ENCODE results near the gene AMZ2. TPM values are rescaled to one million over a fixed set of nuclear protein-coding genes. Genes with fewer than 3 reads are reported as not detected.

AMZ2 gene
- total RNA-seq, 4 donors from 2014 or later, result 35.8 to 47.1 (median 41.5) TPM

DNA sequence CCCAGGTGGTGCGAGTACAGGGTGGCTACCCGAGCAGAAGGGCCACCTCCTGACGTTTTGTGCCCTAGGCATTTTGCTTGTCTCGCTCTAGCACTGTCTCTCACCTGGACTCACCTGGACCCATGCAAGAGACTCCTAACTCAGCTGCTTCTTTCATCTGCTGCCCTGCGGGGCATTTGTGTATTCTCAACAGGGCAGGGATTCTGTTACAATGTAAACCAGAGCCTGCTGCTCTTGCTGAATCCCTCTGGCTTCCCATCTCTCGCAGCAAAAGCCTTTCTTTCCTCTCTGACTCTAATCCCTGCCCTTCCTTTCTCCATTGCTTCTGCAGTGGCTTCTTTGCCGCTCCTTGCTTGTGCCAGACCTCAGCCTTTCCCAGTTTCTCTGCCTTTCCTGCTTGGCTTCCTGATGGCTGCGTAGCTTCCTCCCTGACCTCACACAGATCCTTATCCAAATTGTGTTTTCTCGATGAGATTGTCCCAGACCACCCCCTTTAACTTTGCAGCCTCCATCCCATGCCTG lies 53.7 kb downstream of the AMZ2 start:
- no peaks in the 10 kb centered on the region for H3K36me3 ChIP-seq
- no peaks in the 10 kb centered on the region for H3K27me3 ChIP-seq
- H3K9me3 ChIP-seq, result no peaks in the 10 kb centered on the region
- DNase-seq (ENCODE audit: low spot score in 2 of 2), result no peak
- H3K27ac ChIP-seq, result no peak overlapping the region
- peaks cover 17% of the 10 kb centered on the region for H3K4me1 ChIP-seq
- H3K4me3 ChIP-seq, result no peak overlapping the region
- TF ChIP-seq POLR2AphosphoS5 (IDR thresholded peaks at IDR 0.05) (no peak), POLR2A (IDR thresholded peaks at IDR 0.05) (no peak), EP300 (IDR thresholded peaks at IDR 0.05) (no peak)
- TF ChIP-seq, protein P1, sequence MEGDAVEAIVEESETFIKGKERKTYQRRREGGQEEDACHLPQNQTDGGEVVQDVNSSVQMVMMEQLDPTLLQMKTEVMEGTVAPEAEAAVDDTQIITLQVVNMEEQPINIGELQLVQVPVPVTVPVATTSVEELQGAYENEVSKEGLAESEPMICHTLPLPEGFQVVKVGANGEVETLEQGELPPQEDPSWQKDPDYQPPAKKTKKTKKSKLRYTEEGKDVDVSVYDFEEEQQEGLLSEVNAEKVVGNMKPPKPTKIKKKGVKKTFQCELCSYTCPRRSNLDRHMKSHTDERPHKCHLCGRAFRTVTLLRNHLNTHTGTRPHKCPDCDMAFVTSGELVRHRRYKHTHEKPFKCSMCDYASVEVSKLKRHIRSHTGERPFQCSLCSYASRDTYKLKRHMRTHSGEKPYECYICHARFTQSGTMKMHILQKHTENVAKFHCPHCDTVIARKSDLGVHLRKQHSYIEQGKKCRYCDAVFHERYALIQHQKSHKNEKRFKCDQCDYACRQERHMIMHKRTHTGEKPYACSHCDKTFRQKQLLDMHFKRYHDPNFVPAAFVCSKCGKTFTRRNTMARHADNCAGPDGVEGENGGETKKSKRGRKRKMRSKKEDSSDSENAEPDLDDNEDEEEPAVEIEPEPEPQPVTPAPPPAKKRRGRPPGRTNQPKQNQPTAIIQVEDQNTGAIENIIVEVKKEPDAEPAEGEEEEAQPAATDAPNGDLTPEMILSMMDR (IDR thresholded peaks at IDR 0.05), result no peak
- 62% methylated on average over 9 of the region's 9 CpGs for WGBS

DNA sequence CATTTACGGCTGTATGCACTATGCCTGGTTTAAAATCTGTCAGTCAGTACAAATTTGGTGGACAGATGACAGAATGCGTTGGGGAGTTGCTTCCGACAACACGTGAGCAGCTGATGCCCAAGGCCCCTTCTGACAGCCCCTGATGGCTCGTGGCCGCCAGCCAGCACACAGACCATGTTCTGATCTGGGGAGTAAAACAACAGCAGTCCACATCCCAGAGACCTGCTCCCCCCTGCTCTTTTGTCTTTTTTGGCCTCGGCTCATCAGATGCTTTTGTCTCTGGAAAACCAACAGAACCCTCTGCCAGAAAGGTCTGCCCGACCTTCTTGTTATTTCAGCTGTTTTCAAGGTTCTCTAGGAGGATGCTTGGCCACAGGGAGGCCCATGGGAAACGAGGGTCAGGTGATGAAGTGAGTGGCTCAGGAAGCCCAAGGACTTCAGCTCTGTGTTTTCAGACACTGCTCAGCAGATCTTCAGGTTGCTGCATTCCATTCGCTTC lies 54.3 kb downstream of the AMZ2 start:
- Histone ChIP-seq H3K27ac (no peak overlapping the region), H3K27me3 (no peaks in the 10 kb centered on the region), H3K36me3 (no peaks in the 10 kb centered on the region), H3K4me1 (peaks cover 11% of the 10 kb centered on the region), H3K4me3 (no peak overlapping the region), H3K9me3 (no peaks in the 10 kb centered on the region)
- TF ChIP-seq POLR2AphosphoS5 (IDR thresholded peaks at IDR 0.05) (no peak), POLR2A (IDR thresholded peaks at IDR 0.05) (no peak), EP300 (IDR thresholded peaks at IDR 0.05) (no peak)
- TF ChIP-seq, protein P1 (IDR thresholded peaks at IDR 0.05), result no peak
- WGBS, result 74% methylated on average over 10 of the region's 10 CpGs
- no peak for DNase-seq (ENCODE audit: low spot score in 2 of 2)

DNA sequence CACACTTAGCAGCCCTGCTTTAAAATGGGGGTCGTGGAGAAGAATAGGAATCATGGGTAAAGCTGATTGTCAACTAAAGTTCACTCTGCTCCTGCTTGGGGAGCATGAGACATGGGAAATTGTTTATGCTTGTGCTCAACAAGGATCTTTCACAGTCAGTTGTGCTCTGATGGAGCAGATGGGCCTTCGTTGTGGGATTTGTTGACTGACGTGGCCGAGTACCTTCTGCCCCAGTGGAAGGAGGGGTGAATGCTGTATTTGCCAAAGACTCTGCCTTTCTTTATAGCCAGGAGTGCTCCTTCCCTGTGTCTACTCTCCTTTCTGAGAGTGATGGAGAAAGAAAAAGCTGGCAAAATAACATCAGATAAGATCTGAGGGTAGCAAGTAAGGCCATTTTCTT lies 54.8 kb downstream of the AMZ2 start:
- DNase-seq (ENCODE audit: low spot score in 2 of 2), result no peak
- TF ChIP-seq POLR2A (IDR thresholded peaks at IDR 0.05), result no peak
- TF ChIP-seq, protein P1 (IDR thresholded peaks at IDR 0.05), result no peak
- TF ChIP-seq POLR2AphosphoS5 (IDR thresholded peaks at IDR 0.05), result no peak
- no peak for TF ChIP-seq EP300 (IDR thresholded peaks at IDR 0.05)
- Histone ChIP-seq H3K27ac (no peak overlapping the region), H3K4me3 (no peak overlapping the region), H3K9me3 (no peaks in the 10 kb centered on the region), H3K4me1 (peaks cover 5% of the 10 kb centered on the region), H3K27me3 (no peaks in the 10 kb centered on the region), H3K36me3 (no peaks in the 10 kb centered on the region)
- WGBS, result 68% methylated on average over 4 of the region's 4 CpGs

- peak in 1 of 2 donors; percentile 15 for DNase-seq (ENCODE audit: low spot score in 2 of 2)
- no peak overlapping the region for H3K4me3 ChIP-seq
- no peaks in the 10 kb centered on the region for H3K36me3 ChIP-seq
- H3K27ac ChIP-seq, result no peak overlapping the region
- H3K27me3 ChIP-seq, result no peaks in the 10 kb centered on the region
- H3K9me3 ChIP-seq, result no peaks in the 10 kb centered on the region
- H3K4me1 ChIP-seq, result no peaks in the 10 kb centered on the region
- WGBS, result 96% methylated on average over 6 of the region's 6 CpGs
- TF ChIP-seq, protein P1 (IDR thresholded peaks at IDR 0.05), result no peak
- TF ChIP-seq POLR2A (IDR thresholded peaks at IDR 0.05), result no peak
- no peak for TF ChIP-seq POLR2AphosphoS5 (IDR thresholded peaks at IDR 0.05)
- no peak for TF ChIP-seq EP300 (IDR thresholded peaks at IDR 0.05)
Measured at GRCh38 chr17:68304706-68305105, 56.9 kb downstream of the AMZ2 start.

DNA sequence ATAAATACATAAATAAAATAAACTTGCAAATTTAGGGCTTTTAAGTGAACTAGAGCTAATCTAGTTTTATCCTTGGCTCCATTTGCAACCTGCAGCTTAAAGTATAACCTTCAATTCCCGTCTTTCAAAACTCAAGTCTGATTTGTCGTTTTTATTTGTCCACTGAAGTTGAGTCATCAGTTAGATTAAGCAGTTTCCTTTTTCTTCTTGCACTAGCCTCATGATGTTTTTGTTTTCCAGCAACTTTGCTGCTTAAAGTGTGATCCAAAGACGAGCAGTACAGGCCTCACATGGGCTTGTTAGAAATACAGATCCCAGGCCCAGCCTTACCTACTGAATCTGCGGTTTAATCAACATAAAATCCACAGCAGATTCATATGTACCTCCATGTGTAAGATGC lies 57.3 kb downstream of the AMZ2 start:
- WGBS, result 80% methylated on average over 4 of the region's 4 CpGs
- no peaks in the 10 kb centered on the region for H3K27me3 ChIP-seq
- no peak overlapping the region for H3K4me3 ChIP-seq
- no peaks in the 10 kb centered on the region for H3K9me3 ChIP-seq
- no peaks in the 10 kb centered on the region for H3K36me3 ChIP-seq
- no peak for DNase-seq (ENCODE audit: low spot score in 2 of 2)
- no peaks in the 10 kb centered on the region for H3K4me1 ChIP-seq
- TF ChIP-seq POLR2AphosphoS5 (IDR thresholded peaks at IDR 0.05) (no peak), EP300 (IDR thresholded peaks at IDR 0.05) (no peak), POLR2A (IDR thresholded peaks at IDR 0.05) (no peak)
- TF ChIP-seq, protein P1 (IDR thresholded peaks at IDR 0.05), result no peak
- H3K27ac ChIP-seq, result no peak overlapping the region

Other genes starting within 250 kb of the AMZ2 start
- gene KPNA2, start 212.3 kb upstream of the AMZ2 start, total RNA-seq, result 10 to 100 TPM in 3 of 4 donors, 1 to 10 TPM in 1; 6.4 to 38.8 (median 26.9) TPM
- gene SLC16A6, start 43.1 kb downstream of the AMZ2 start, total RNA-seq, result 1 to 10 TPM; 2.7 to 10.0 (median 5.1) TPM
- gene ARSG, start 43.5 kb downstream of the AMZ2 start, total RNA-seq, result 10 to 100 TPM in 3 of 4 donors, 1 to 10 TPM in 1; 7.7 to 12.7 (median 10.7) TPM
- 10 to 100 TPM; 19.3 to 35.1 (median 27.8) TPM for gene WIPI1, start 209.5 kb downstream of the AMZ2 start, total RNA-seq

All from suprapubic skin (tissue), 4 donors.